Measurements from ENCODE around the gene PPP1R1A.

DNA sequence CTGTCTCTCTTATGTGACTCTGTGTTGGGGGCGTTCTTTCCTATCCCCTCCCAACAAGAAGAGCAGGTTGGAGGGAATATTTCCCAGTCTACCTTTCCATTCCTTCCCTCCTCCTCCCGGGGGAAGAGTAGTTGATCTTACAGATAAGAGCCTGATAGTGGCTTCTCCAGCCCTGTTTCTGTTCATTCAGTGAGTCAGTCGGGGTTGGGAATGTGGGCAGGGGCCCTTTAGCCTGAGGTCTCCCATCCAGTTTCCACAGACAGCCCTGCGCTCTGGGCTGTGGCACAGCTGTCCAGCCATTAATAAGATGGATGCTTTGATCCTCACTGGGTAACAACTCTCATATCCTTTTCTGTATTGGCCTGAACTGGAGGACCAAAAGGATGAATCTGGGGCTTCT lies 18.1 kb upstream of the PPP1R1A start:
- TF ChIP-seq, protein P1, sequence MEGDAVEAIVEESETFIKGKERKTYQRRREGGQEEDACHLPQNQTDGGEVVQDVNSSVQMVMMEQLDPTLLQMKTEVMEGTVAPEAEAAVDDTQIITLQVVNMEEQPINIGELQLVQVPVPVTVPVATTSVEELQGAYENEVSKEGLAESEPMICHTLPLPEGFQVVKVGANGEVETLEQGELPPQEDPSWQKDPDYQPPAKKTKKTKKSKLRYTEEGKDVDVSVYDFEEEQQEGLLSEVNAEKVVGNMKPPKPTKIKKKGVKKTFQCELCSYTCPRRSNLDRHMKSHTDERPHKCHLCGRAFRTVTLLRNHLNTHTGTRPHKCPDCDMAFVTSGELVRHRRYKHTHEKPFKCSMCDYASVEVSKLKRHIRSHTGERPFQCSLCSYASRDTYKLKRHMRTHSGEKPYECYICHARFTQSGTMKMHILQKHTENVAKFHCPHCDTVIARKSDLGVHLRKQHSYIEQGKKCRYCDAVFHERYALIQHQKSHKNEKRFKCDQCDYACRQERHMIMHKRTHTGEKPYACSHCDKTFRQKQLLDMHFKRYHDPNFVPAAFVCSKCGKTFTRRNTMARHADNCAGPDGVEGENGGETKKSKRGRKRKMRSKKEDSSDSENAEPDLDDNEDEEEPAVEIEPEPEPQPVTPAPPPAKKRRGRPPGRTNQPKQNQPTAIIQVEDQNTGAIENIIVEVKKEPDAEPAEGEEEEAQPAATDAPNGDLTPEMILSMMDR (IDR thresholded peaks at IDR 0.05): no peak
- no peak for TF ChIP-seq POLR2A (IDR thresholded peaks at IDR 0.05)

Data from uterus (tissue), 2 donors.